ENCODE results near the gene PLEKHA4. TPM values are rescaled to one million over a fixed set of nuclear protein-coding genes. Genes with fewer than 3 reads are reported as not detected.

PLEKHA4 gene
- total RNA-seq, 6 experiments from 2014 or later, result 5.7 to 25.6 (median 12.0) TPM

- TF ChIP-seq CTCF (IDR thresholded peaks at IDR 0.05) (no peak), POLR2A (IDR thresholded peaks at IDR 0.05) (no peak)
- intact Hi-C loops (cut with DNase I), result no loop called here
- H3K27me3 ChIP-seq, result no peaks in the 10 kb centered on the region
- H3K4me1 ChIP-seq, result peaks cover 0 to 41% (median 9%) of the 10 kb centered on the region in 4 donors
- H3K4me3 ChIP-seq, result no peak overlapping the region
- peak; percentile 77 to 85 (median 85) for ATAC-seq
- WGBS (ENCODE audit: insufficient coverage, low coverage, low lambda C conversion rate, missing lambda C conversion rate), result 19% methylated on average over 4 of the region's 4 CpGs
- H3K27ac ChIP-seq, result peak overlapping the region in 2 of 3 donors; percentile 70 to 80
- H3K36me3 ChIP-seq, result no peaks in the 10 kb centered on the region
- H3K9me3 ChIP-seq, result no peaks in the 10 kb centered on the region
- peak; percentile 85 to 96 (median 93) for DNase-seq
Measured at GRCh38 chr19:48819366-48819816, 49.0 kb downstream of the PLEKHA4 start.

DNA sequence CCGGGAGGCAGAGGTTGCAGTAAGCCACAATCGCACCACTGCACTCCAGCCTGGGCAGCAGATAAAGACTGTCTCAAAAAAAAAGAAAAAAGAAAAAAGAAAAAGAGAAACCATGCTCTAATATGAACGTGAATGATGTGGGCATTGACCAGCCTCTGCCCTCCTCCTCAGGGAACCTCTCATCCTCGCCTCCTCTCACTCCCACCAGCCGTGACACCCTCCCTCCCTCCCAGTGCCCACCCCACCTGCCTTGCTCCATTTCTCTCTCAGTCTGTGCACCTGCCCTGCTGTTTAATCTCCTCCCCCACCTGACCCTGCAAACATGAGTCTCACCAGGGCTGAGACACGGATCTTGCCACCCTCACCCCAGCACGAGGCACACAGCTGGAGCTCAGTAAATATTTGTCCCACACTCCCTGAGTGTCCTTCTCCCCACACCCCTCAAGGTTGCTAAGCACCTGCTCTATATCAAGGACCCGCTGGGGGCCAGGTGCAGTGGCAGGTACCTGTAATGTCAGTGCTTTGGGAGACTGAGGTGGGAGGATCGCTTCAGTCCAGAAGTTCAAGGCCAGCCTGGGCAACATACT lies 50.1 kb downstream of the PLEKHA4 start:
- peak; percentile 4 to 71 (median 28) for ATAC-seq
- peak overlapping the region in 2 of 3 donors; percentile 70 to 80 for H3K27ac ChIP-seq
- no peak overlapping the region for H3K4me3 ChIP-seq
- H3K36me3 ChIP-seq, result no peaks in the 10 kb centered on the region
- intact Hi-C loops (cut with DNase I), result no loop called here
- no peak for TF ChIP-seq CTCF (IDR thresholded peaks at IDR 0.05)
- no peak for TF ChIP-seq POLR2A (IDR thresholded peaks at IDR 0.05)
- DNase-seq, result peak in 1 of 3 donors; percentile 62
- no peaks in the 10 kb centered on the region for H3K27me3 ChIP-seq
- H3K4me1 ChIP-seq, result peaks cover 0 to 47% (median 9%) of the 10 kb centered on the region in 4 donors
- WGBS (ENCODE audit: insufficient coverage, low coverage, low lambda C conversion rate, missing lambda C conversion rate), result 42% methylated on average over 7 of the region's 9 CpGs
- no peaks in the 10 kb centered on the region for H3K9me3 ChIP-seq

DNA sequence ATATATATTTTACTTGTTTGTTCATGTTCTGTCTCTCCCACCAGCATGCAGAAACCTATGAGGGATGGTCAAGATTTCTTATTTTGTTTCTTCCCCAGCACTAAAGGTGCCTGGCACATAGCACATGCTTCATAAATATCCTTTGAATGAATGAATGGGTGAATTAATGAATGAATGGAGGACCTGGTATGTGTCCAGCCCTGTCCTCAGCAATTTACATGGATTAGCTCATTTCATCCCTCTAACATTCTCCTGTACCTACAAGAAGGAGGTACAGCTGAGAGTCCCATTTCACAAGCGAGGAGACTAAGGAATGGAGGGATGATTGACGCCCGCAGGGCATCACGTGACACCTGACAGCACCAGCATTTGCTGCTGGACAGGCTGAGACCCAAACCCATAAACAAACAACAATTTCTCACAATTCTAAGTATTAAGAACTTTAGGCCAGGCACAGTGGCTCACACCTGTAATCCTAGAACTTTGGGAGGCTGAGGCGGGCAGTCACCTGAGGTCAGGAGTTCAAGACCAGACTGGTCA lies 50.8 kb downstream of the PLEKHA4 start:
- H3K36me3 ChIP-seq, result no peaks in the 10 kb centered on the region
- 51% methylated on average over 3 of the region's 5 CpGs for WGBS (ENCODE audit: insufficient coverage, low coverage, low lambda C conversion rate, missing lambda C conversion rate)
- TF ChIP-seq CTCF (IDR thresholded peaks at IDR 0.05) (no peak), POLR2A (IDR thresholded peaks at IDR 0.05) (no peak)
- peak overlapping the region in 2 of 3 donors; percentile 70 to 80 for H3K27ac ChIP-seq
- H3K27me3 ChIP-seq, result no peaks in the 10 kb centered on the region
- intact Hi-C loops (cut with DNase I), result no loop called here
- H3K9me3 ChIP-seq, result no peaks in the 10 kb centered on the region
- ATAC-seq, result no peak
- H3K4me1 ChIP-seq, result peaks cover 0 to 53% (median 9%) of the 10 kb centered on the region in 4 donors
- no peak overlapping the region for H3K4me3 ChIP-seq
- no peak for DNase-seq

GRCh38 chr19:48815870-48816501 lies 52.4 kb downstream of the PLEKHA4 start:
- TF ChIP-seq CTCF (IDR thresholded peaks at IDR 0.05) (peak in 2 of 4 donors; percentile 8 to 26), POLR2A (IDR thresholded peaks at IDR 0.05) (no peak)
- Histone ChIP-seq H3K9me3 (no peaks in the 10 kb centered on the region), H3K36me3 (no peaks in the 10 kb centered on the region), H3K4me1 (peaks cover 0 to 61% (median 9%) of the 10 kb centered on the region in 4 donors), H3K27ac (peak overlapping the region in 2 of 3 donors; percentile 28 to 80), H3K27me3 (no peaks in the 10 kb centered on the region), H3K4me3 (no peak overlapping the region)
- DNase-seq, result no peak
- WGBS (ENCODE audit: insufficient coverage, low coverage, low lambda C conversion rate, missing lambda C conversion rate), result 28% methylated on average over 10 of the region's 14 CpGs
- peak in 3 of 4 donors; percentile 7 to 34 (median 11) for ATAC-seq
- intact Hi-C loops (cut with DNase I), result no loop called here
